B cell (primary cell): ENCODE measurements around the gene NCAM1. TPM values are rescaled to one million over a fixed set of nuclear protein-coding genes. Genes with fewer than 3 reads are reported as not detected.

Experiments used
- ATAC-seq: fragments of 200-7000 bp; cut with Tn5 transposase; one replicate; pipeline ENCODE4 v1.10.0; 2021; ENCODE audit warnings: low read depth, mild to moderate bottlenecking, moderate number of reproducible peaks, moderate library complexity
- CTCF ChIA-PET: fragments of 350-600 bp; sonication (Branson Sonifier 250); formaldehyde crosslinking; loops from one replicate; lab custom pipeline; 2021; ENCODE audit warnings: antibody characterized with exemption, inconsistent platforms; lab: Charles Lee
- POLR2A ChIA-PET: fragments of 350-600 bp; sonication (Branson Sonifier 250); formaldehyde crosslinking; loops from one replicate; lab custom pipeline; 2021; ENCODE audit warnings: antibody characterized with exemption; lab: Charles Lee
- DNase-seq: peaks from one replicate; pipeline ENCODE4 v3.0.0; 2013
- H2AFZ ChIP-seq: 2 replicates; pipeline ENCODE4 v1.6.1; 2012; ENCODE audit warnings: mild to moderate bottlenecking, low read depth, low read length; ENCODE audit not compliant: insufficient read depth, poor library complexity, severe bottlenecking
- H3K27ac ChIP-seq, 2 donors: 1 replicate in 1 of 2; 2 replicates in 1 of 2; pipeline ENCODE4 v1.5.1; 2012 to 2013; ENCODE audit warnings: low read length in 2 of 2, mild to moderate bottlenecking in 2 of 2, moderate library complexity in 1 of 2
- H3K27me3 ChIP-seq, 4 experiments: fragments of 200-600 bp in 1 of 4; sonication (generic) in 1 of 4; replicated peaks in 1 of 4; 1 replicate in 2 of 4; 2 replicates in 2 of 4; pipeline versions ENCODE4 v1.6.1 to v1.7.0; 2013 to 2016; ENCODE audit warnings: low read length in 3 of 4, mild to moderate bottlenecking in 2 of 4, mixed read lengths in 1 of 4, moderate library complexity in 1 of 4; ENCODE audit not compliant: insufficient read depth in 4 of 4, control insufficient read depth in 3 of 4; ENCODE audit errors: control extremely low read depth in 1 of 4
- H3K36me3 ChIP-seq, 2 experiments: replicated peaks in 1 of 2; 1 replicate in 1 of 2; 2 replicates in 1 of 2; pipeline versions ENCODE4 v1.6.1 to v1.7.1; 2013; ENCODE audit warnings: low read length in 1 of 2; ENCODE audit not compliant: insufficient read depth in 2 of 2, control insufficient read depth in 1 of 2; ENCODE audit errors: control extremely low read depth in 1 of 2, extremely low read depth in 1 of 2
- H3K4me1 ChIP-seq, 2 donors: fragments of 200-600 bp in 1 of 2; sonication (generic) in 1 of 2; 1 replicate in 1 of 2; 2 replicates in 1 of 2; pipeline versions ENCODE4 v1.5.1 to v1.6.1; 2013 to 2017; ENCODE audit warnings: low read length in 2 of 2; ENCODE audit not compliant: control insufficient read depth in 2 of 2, insufficient read depth in 2 of 2
- H3K4me2 ChIP-seq: replicated peaks from 2 replicates; pipeline ENCODE3; 2012; ENCODE audit warnings: mild to moderate bottlenecking, low read depth, low read length; ENCODE audit not compliant: poor library complexity, severe bottlenecking
- H3K4me3 ChIP-seq, 5 experiments: fragments of 200-600 bp in 1 of 5; sonication (generic) in 1 of 5; 1 replicate in 3 of 5; 2 replicates in 2 of 5; pipeline versions ENCODE4 v1.5.1 to v1.7.0; 2011 to 2016; ENCODE audit warnings: low read length in 4 of 5, mild to moderate bottlenecking in 4 of 5, low read depth in 2 of 5, control low read depth in 1 of 5, moderate library complexity in 1 of 5; ENCODE audit not compliant: insufficient read depth in 1 of 5; ENCODE audit errors: control extremely low read depth in 1 of 5, extremely low read depth in 1 of 5
- H3K79me2 ChIP-seq: fragments of 200-600 bp; sonication (generic); one replicate; pipeline ENCODE4 v1.6.0; 2016; ENCODE audit warnings: low read length; ENCODE audit not compliant: control insufficient read depth, insufficient read depth
- H3K9ac ChIP-seq: fragments of 200-600 bp; sonication (generic); 2 replicates; pipeline ENCODE4 v1.6.1; 2017; ENCODE audit warnings: mild to moderate bottlenecking, low read length, moderate library complexity
- H3K9me3 ChIP-seq, 3 donors: one replicate each; pipeline versions ENCODE4 v1.6.1 to v1.7.1; 2013; ENCODE audit warnings: low read length in 2 of 3; ENCODE audit not compliant: control insufficient read depth in 2 of 3, insufficient read depth in 1 of 3; ENCODE audit errors: control extremely low read depth in 1 of 3
- H4K20me1 ChIP-seq: 2 replicates; pipeline ENCODE4 v1.6.0; 2012; ENCODE audit warnings: mild to moderate bottlenecking, low read length; ENCODE audit not compliant: insufficient read depth, control insufficient read depth, poor library complexity, severe bottlenecking
- H3K27ac Mint-ChIP-seq: one replicate; pipeline ENCODE4 v1.8.0; 2021; ENCODE audit warnings: mixed read lengths
- H3K27me3 Mint-ChIP-seq: one replicate; pipeline ENCODE4 v1.8.0; 2021; ENCODE audit warnings: mixed read lengths
- H3K4me1 Mint-ChIP-seq: one replicate; pipeline ENCODE4 v1.8.0; 2021; ENCODE audit warnings: mixed read lengths
- H3K4me3 Mint-ChIP-seq: one replicate; pipeline ENCODE4 v1.8.0; 2021; ENCODE audit warnings: mixed read lengths
- H3K9me3 Mint-ChIP-seq: one replicate; pipeline ENCODE4 v1.8.0; 2022; ENCODE audit warnings: mixed read lengths; ENCODE audit not compliant: insufficient read depth
- CTCF ChIP-seq: fragments of 200-600 bp; IDR thresholded peaks from one replicate; pipeline ENCODE4 v1.8.0; 2022; ENCODE audit warnings: antibody characterized with exemption, mild to moderate bottlenecking
- EZH2 ChIP-seq: IDR thresholded peaks from 2 replicates; pipeline ENCODE4 v1.6.1; 2012; ENCODE audit warnings: borderline replicate concordance, low read depth, mild to moderate bottlenecking, moderate library complexity, low read length; ENCODE audit not compliant: insufficient read depth, poor library complexity, severe bottlenecking
- WGBS: methylation state at CpG from one replicate; pipeline ENCODE4 v1.1.5; 2013; ENCODE audit warnings: missing lambda C conversion rate; ENCODE audit not compliant: insufficient coverage; 5-methylcytosine and 5-hydroxymethylcytosine counted together
- intact Hi-C: fragments of 100-400 bp; cut with micrococcal nuclease; formaldehyde crosslinking; loops from one replicate; pipeline ENCODE4 v1.10.0; 2022
- polyA plus RNA-seq: library from polyadenylated mRNA; depleted of rRNA; stranded (reverse); fragments of >200 nt; gene quantifications from 2 replicates; pipeline ENCODE4 v1.2.3, GENCODE V29; 2012
- total RNA-seq, 2 donors: library from RNA; stranded (reverse); fragments of 120-200 nt in 1 of 2; gene quantifications; 1 replicate in 1 of 2; 2 replicates in 1 of 2; pipeline versions ENCODE4 v1.2.3 to v1.2.4, GENCODE V29; 2013 to 2022

NCAM1 gene
- total and polyA plus RNA-seq, 2 donors (not counting 1 experiment from before 2014, with no cell fraction given): 0.37 TPM; not detected in 1

GRCh38 chr11:113141010-113141409 is 179.8 kb downstream of the NCAM1 start:
- Mint-ChIP-seq H3K4me3 (no peak overlapping the region), H3K4me1 (no peaks in the 10 kb centered on the region), H3K27me3 (peaks cover 34% of the 10 kb centered on the region), H3K27ac (no peak overlapping the region), H3K9me3 (no peaks in the 10 kb centered on the region)
- no peaks in the 10 kb centered on the region for H3K4me1 ChIP-seq
- no peak overlapping the region for H2AFZ ChIP-seq
- WGBS: no CpG with 5 or more reads among the region's 5 CpGs
- TF ChIP-seq EZH2 (no peak), CTCF (no peak)
- no peaks in the 10 kb centered on the region for H3K36me3 ChIP-seq
- no peak overlapping the region for H3K27ac ChIP-seq
- no peak for DNase-seq
- no peaks in the 10 kb centered on the region for H3K9me3 ChIP-seq
- ATAC-seq: no peak
- no peak overlapping the region for H3K4me2 ChIP-seq
- H3K4me3 ChIP-seq: no peak overlapping the region
- CTCF ChIA-PET: no interaction called here
- H4K20me1 ChIP-seq: no peaks in the 10 kb centered on the region
- peaks cover 0 to 10% (median 2%) of the 10 kb centered on the region in 4 experiments for H3K27me3 ChIP-seq
- POLR2A ChIA-PET: no interaction called here
- intact Hi-C loops: no loop called here
- H3K9ac ChIP-seq: no peak overlapping the region
- H3K79me2 ChIP-seq: no peaks in the 10 kb centered on the region

GRCh38 chr11:113142508-113142907 is 181.3 kb downstream of the NCAM1 start:
- ChIA-PET POLR2A (no interaction called here), CTCF (no interaction called here)
- Histone ChIP-seq H3K27me3 (peaks cover 0 to 6% (median 2%) of the 10 kb centered on the region in 4 experiments), H3K27ac (no peak overlapping the region), H3K9me3 (no peaks in the 10 kb centered on the region), H3K4me3 (no peak overlapping the region), H2AFZ (no peak overlapping the region), H3K9ac (no peak overlapping the region), H3K4me2 (no peak overlapping the region), H3K79me2 (no peaks in the 10 kb centered on the region), H3K4me1 (no peaks in the 10 kb centered on the region), H3K36me3 (no peaks in the 10 kb centered on the region), H4K20me1 (no peaks in the 10 kb centered on the region)
- H3K27ac Mint-ChIP-seq: no peak overlapping the region
- H3K27me3 Mint-ChIP-seq: peaks cover 25% of the 10 kb centered on the region
- no peaks in the 10 kb centered on the region for H3K4me1 Mint-ChIP-seq
- WGBS: 90% methylated on average over 3 of the region's 6 CpGs
- no peaks in the 10 kb centered on the region for H3K9me3 Mint-ChIP-seq
- intact Hi-C loops: no loop called here
- no peak for ATAC-seq
- no peak for DNase-seq
- no peak for TF ChIP-seq EZH2
- no peak for TF ChIP-seq CTCF
- H3K4me3 Mint-ChIP-seq: no peak overlapping the region
